HFFc6 (cell line): ENCODE measurements around the gene SMTNL2. TPM values are rescaled to one million over a fixed set of nuclear protein-coding genes. Genes with fewer than 3 reads are reported as not detected.

ENCODE experiments used
- DNase-seq: peaks from one replicate; pipeline ENCODE4 v3.0.0-alpha.2; 2018
- H3K27ac Mint-ChIP-seq: 2 replicates; pipeline ENCODE4 v1.8.0; 2020; ENCODE audit warnings: mild to moderate bottlenecking, mixed read lengths
- H3K27me3 Mint-ChIP-seq: 2 replicates; pipeline ENCODE4 v1.8.0; 2021; ENCODE audit warnings: mild to moderate bottlenecking, moderate library complexity, mixed read lengths; ENCODE audit not compliant: insufficient read depth
- H3K36me3 Mint-ChIP-seq: 2 replicates; pipeline ENCODE4 v1.8.0; 2021; ENCODE audit warnings: low read depth, mixed read lengths
- H3K4me1 Mint-ChIP-seq: 2 replicates; pipeline ENCODE4 v1.8.0; 2020; ENCODE audit warnings: low read depth, mixed read lengths
- H3K4me3 Mint-ChIP-seq: 2 replicates; pipeline ENCODE4 v1.8.0; 2020; ENCODE audit warnings: mild to moderate bottlenecking, moderate library complexity, mixed read lengths
- H3K9me3 Mint-ChIP-seq: 2 replicates; pipeline ENCODE4 v1.8.0; 2020; ENCODE audit warnings: mild to moderate bottlenecking, mixed read lengths
- total RNA-seq, 6 experiments: library from RNA; stranded (reverse); fragmentation: NEBNext Ultra II Directional; extraction: Animal tissue kit (Norgen Biotek cat#: 25700); gene quantifications; 2 replicates in 1 of 6; 3 replicates in 5 of 6; pipeline ENCODE4 v1.2.3, GENCODE V29; 2021
- TF ChIP-seq, protein P1 (sequence below): fragments of 200-600 bp; sonication (generic); IDR thresholded peaks from 2 replicates; pipeline ENCODE4 v1.5.0; 2021; ENCODE audit warnings: antibody characterized with exemption, mild to moderate bottlenecking

Gene SMTNL2
- total RNA-seq, 6 experiments from 2014 or later = not detected

DNA sequence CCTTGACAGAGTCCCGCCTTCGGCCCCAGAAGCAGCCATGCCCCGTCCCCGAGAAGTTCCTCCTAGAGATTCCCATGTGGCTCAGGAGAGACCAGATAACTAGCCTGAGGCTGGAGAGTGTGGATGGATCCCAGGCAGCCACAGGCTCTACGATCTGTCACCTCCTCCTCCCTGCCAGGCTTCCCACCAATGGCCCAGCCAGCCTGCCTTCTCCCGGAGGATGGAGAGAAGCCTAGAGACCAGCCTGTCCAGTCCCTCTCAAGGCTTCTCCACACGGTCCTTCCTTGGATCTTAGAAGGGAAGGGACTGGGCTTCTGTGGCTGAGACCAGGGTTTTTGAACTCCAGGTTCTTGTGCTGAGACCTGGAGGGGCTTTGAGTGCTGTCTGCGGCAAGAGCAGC lies 1.6 kb upstream of the SMTNL2 start:
- H3K4me3 Mint-ChIP-seq = no peak overlapping the region
- H3K9me3 Mint-ChIP-seq = no peaks in the 10 kb centered on the region
- TF ChIP-seq, protein P1, sequence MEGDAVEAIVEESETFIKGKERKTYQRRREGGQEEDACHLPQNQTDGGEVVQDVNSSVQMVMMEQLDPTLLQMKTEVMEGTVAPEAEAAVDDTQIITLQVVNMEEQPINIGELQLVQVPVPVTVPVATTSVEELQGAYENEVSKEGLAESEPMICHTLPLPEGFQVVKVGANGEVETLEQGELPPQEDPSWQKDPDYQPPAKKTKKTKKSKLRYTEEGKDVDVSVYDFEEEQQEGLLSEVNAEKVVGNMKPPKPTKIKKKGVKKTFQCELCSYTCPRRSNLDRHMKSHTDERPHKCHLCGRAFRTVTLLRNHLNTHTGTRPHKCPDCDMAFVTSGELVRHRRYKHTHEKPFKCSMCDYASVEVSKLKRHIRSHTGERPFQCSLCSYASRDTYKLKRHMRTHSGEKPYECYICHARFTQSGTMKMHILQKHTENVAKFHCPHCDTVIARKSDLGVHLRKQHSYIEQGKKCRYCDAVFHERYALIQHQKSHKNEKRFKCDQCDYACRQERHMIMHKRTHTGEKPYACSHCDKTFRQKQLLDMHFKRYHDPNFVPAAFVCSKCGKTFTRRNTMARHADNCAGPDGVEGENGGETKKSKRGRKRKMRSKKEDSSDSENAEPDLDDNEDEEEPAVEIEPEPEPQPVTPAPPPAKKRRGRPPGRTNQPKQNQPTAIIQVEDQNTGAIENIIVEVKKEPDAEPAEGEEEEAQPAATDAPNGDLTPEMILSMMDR = no peak
- no peak for DNase-seq
- no peaks in the 10 kb centered on the region for H3K4me1 Mint-ChIP-seq
- peaks cover 47% of the 10 kb centered on the region for H3K27me3 Mint-ChIP-seq
- no peak overlapping the region for H3K27ac Mint-ChIP-seq
- H3K36me3 Mint-ChIP-seq = no peaks in the 10 kb centered on the region

DNA sequence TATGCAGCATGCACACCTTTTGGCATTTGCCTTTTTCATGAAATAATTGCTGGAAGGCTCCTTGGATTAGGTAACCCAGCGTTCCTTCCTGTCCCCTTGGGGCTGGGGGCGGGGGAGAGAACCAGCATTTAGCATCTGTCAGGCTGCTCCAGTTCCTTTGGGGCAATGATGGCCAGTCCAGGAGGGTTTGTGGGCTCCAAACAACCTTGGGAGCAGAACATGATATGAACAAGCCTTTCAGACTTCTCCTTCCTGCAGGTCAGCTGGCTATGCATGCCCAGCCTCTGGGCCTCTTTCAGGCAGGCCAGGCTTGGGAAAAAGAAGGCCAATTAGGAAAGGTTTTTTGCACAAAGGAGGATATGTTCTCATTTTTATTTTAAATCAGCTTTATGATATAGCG lies 1.1 kb upstream of the SMTNL2 start:
- H3K36me3 Mint-ChIP-seq = no peaks in the 10 kb centered on the region
- TF ChIP-seq, protein P1 = no peak
- DNase-seq = no peak
- no peak overlapping the region for H3K4me3 Mint-ChIP-seq
- peaks cover 50% of the 10 kb centered on the region for H3K27me3 Mint-ChIP-seq
- no peak overlapping the region for H3K27ac Mint-ChIP-seq
- H3K4me1 Mint-ChIP-seq = no peaks in the 10 kb centered on the region
- H3K9me3 Mint-ChIP-seq = no peaks in the 10 kb centered on the region

DNA sequence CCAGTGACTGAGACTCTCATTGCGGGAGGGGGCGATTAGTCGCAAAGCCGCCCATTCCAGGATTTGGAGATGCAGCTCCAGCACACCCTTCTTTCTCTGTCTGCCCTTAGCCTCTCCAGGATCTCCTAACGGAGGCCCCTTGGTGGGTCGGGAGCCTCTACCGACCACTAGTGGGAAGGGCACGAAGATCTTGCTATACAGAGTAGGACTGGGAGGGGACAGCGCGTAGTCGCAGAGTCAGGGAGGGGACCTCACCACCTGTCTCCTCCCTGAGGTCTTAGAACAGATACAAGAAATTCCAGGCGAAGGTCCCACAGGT lies 588 bp upstream of the SMTNL2 start:
- no peaks in the 10 kb centered on the region for H3K4me1 Mint-ChIP-seq
- H3K9me3 Mint-ChIP-seq = no peaks in the 10 kb centered on the region
- no peak overlapping the region for H3K4me3 Mint-ChIP-seq
- H3K27ac Mint-ChIP-seq = no peak overlapping the region
- DNase-seq = no peak
- H3K27me3 Mint-ChIP-seq = peaks cover 53% of the 10 kb centered on the region
- TF ChIP-seq, protein P1 = peak; percentile 18; the same call in 1 of the 2 replicates
- no peaks in the 10 kb centered on the region for H3K36me3 Mint-ChIP-seq

DNA sequence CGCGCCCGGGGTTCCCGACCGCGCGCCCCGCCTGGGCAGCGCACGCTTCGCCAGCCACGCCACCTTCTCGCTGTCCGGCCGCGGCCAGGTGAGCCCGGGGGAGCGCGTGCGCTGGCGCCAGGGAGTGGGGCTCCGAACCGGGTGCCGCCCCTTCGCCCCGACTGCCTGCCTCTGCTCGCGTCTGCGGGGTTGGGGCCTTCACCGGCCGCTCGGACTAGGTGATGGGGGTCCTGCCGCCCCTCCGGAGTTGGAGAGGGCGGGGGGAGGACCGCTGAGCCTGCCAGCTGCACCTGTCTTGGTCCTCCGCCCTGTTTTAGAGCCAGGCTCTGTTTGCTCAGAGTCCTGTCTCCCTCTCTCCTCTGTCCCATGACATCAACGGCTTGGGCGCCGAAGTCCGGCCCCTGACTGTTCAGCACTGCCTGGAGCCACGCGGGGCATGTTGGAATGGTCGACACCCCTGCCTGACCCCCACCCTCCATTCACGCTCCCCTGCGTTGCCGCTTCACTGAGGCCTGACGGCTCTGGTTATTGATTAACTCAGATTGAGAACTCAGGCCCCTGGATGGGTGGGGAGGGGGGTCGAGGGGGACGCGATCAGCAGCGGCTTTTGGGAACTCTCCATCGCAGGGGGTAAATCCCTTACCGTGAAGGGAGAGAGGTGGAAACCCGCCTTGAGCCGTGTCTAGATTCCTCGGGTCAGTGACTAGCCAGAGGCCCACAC lies 748 bp downstream of the SMTNL2 start:
- no peak overlapping the region for H3K4me3 Mint-ChIP-seq
- H3K36me3 Mint-ChIP-seq = no peaks in the 10 kb centered on the region
- no peaks in the 10 kb centered on the region for H3K9me3 Mint-ChIP-seq
- no peak for DNase-seq
- H3K27me3 Mint-ChIP-seq = peaks cover 52% of the 10 kb centered on the region
- no peak overlapping the region for H3K27ac Mint-ChIP-seq
- H3K4me1 Mint-ChIP-seq = no peaks in the 10 kb centered on the region
- TF ChIP-seq, protein P1 = no peak

DNA sequence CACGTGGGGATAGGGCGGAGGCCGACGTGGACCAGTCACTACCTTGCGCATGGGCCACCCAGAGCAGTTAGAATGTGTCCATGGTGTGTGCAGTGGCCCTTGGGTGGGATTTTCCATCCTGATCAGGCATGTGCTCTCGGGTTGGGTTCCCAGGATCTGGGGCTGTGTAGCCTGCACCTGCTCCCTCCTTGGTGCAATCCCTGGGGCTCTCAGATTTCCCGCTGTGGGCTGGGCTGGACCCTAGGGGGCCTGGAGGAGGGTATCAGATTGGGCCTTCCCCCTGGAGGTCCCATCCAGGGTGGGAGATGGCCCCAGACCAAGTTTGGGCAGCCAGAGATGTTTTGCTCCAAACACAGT lies 1.3 kb downstream of the SMTNL2 start:
- no peak overlapping the region for H3K27ac Mint-ChIP-seq

More for the DNA sequence above, 1.3 kb downstream of the SMTNL2 start:
- Mint-ChIP-seq H3K4me3 (no peak overlapping the region), H3K4me1 (no peaks in the 10 kb centered on the region), H3K27me3 (peaks cover 57% of the 10 kb centered on the region), H3K9me3 (no peaks in the 10 kb centered on the region), H3K36me3 (no peaks in the 10 kb centered on the region)
- TF ChIP-seq, protein P1 = no peak
- no peak for DNase-seq
